HG02571 (cell line): Measurements from ENCODE around the gene CTNNA1.

ENCODE experiments used
- ATAC-seq: cut with Tn5 transposase; IDR thresholded peaks from one replicate; pipeline ENCODE4 v1.9.1; 2021; ENCODE audit warnings: mild to moderate bottlenecking, moderate library complexity; ENCODE audit not compliant: unreplicated experiment

CTNNA1 gene

GRCh38 chr5:138981586-138981985 is 228.4 kb downstream of the CTNNA1 start:
- ATAC-seq, result no peak

GRCh38 chr5:138983984-138984383 is 230.8 kb downstream of the CTNNA1 start:
- ATAC-seq, result no peak
